Endothelial cell of umbilical vein (primary cell): ENCODE results near the gene ALDH1A3. TPM values are rescaled to one million over a fixed set of nuclear protein-coding genes. Genes with fewer than 3 reads are reported as not detected.
A peak's percentile ranks its signal among the peaks of the same experiment; 100 is the strongest.

Experiments
- BruUV-seq: library from RNA; stranded (reverse); fragments of 400-500 nt; replicated peaks from 2 replicates; lab custom pipeline; 2021; lab: Mats Ljungman, UMichigan
- CTCF ChIA-PET: fragments of 300-600, 350-600 bp; sonication (Branson Sonifier 250); formaldehyde crosslinking; loops from one replicate; lab custom pipeline; 2021; ENCODE audit warnings: antibody characterized with exemption, inconsistent platforms; lab: Charles Lee
- POLR2A ChIA-PET: fragments of 300-600, 350-600 bp; sonication (Branson Sonifier 250); formaldehyde crosslinking; loops from one replicate; lab custom pipeline; 2021; ENCODE audit warnings: antibody characterized with exemption, inconsistent platforms; lab: Charles Lee
- DNase-seq: peaks from one replicate; pipeline ENCODE4 v3.0.0-alpha.2; 2011; ENCODE audit warnings: low read depth, low spot score
- FAIRE-seq: peaks from 2 replicates; lab custom pipeline; 2011; peaks lifted over from hg19 to GRCh38; lab: Jason Lieb, UNC
- H2AFZ ChIP-seq: 2 replicates; pipeline ENCODE4 v1.6.0; 2012; ENCODE audit warnings: low read depth, low read length, control low read depth, inconsistent platforms
- H3K27ac ChIP-seq: 2 replicates; pipeline ENCODE4 v1.5.1; 2011; ENCODE audit warnings: low read depth, mild to moderate bottlenecking, control low read depth, low read length, moderate library complexity; ENCODE audit not compliant: insufficient read depth
- H3K27me3 ChIP-seq, 2 experiments: 2 replicates each; pipeline versions ENCODE4 v1.6.0 to v1.6.1; 2011; ENCODE audit warnings: low read length in 2 of 2, mixed read lengths in 1 of 2; ENCODE audit not compliant: control insufficient read depth in 2 of 2, insufficient read depth in 2 of 2
- H3K36me3 ChIP-seq, 2 experiments: 2 replicates in 1 of 2; 3 replicates in 1 of 2; pipeline ENCODE4 v1.5.1; 2011; ENCODE audit warnings: low read length in 2 of 2, mild to moderate bottlenecking in 1 of 2, moderate library complexity in 1 of 2; ENCODE audit not compliant: control insufficient read depth in 2 of 2, insufficient read depth in 2 of 2; ENCODE audit errors: extremely low read depth in 1 of 2
- H3K4me1 ChIP-seq: 3 replicates; pipeline ENCODE4 v1.5.1; 2011; ENCODE audit warnings: mild to moderate bottlenecking, low read length; ENCODE audit not compliant: control insufficient read depth, insufficient read depth; ENCODE audit errors: extremely low read depth
- H3K4me2 ChIP-seq: 2 replicates; pipeline ENCODE4 v1.6.1; 2011; ENCODE audit warnings: low read length, control low read depth, mixed read lengths; ENCODE audit not compliant: insufficient read depth
- H3K4me3 ChIP-seq, 3 experiments: fragments of 200-600 bp in 1 of 3; sonication (generic), shearing (Covaris generic) in 1 of 3; replicated peaks in 1 of 3; 2 replicates each; pipeline ENCODE4 v1.5.1; 2011 to 2016; ENCODE audit warnings: control low read depth in 3 of 3, low read length in 3 of 3, mild to moderate bottlenecking in 2 of 3, inconsistent platforms in 1 of 3, low read depth in 1 of 3, moderate library complexity in 1 of 3; ENCODE audit not compliant: insufficient read depth in 1 of 3
- H3K79me2 ChIP-seq: 2 replicates; pipeline ENCODE4 v1.6.0; 2012; ENCODE audit warnings: low read length, inconsistent platforms; ENCODE audit not compliant: control insufficient read depth, insufficient read depth
- H3K9ac ChIP-seq: replicated peaks from 2 replicates; pipeline ENCODE3; 2011; ENCODE audit warnings: low read length, control low read depth; ENCODE audit not compliant: insufficient read depth; ENCODE audit errors: extremely low read depth
- H3K9me1 ChIP-seq: replicated peaks from 3 replicates; pipeline ENCODE4 v1.6.0; 2011; ENCODE audit warnings: mild to moderate bottlenecking, low read length; ENCODE audit not compliant: control insufficient read depth, insufficient read depth; ENCODE audit errors: extremely low read depth
- H3K9me3 ChIP-seq: replicated peaks from 2 replicates; pipeline ENCODE4 v1.5.1; 2012; ENCODE audit warnings: low read length, inconsistent platforms; ENCODE audit not compliant: control insufficient read depth, insufficient read depth
- H4K20me1 ChIP-seq: replicated peaks from 2 replicates; pipeline ENCODE3; 2011; ENCODE audit warnings: mild to moderate bottlenecking, low read length; ENCODE audit not compliant: control insufficient read depth, insufficient read depth; ENCODE audit errors: extremely low read depth
- CTCF ChIP-seq, 2 donors: IDR thresholded peaks; 1 replicate in 1 of 2; 2 replicates in 1 of 2; pipeline ENCODE4 v1.5.1; 2011; ENCODE audit warnings: low read length in 2 of 2, mild to moderate bottlenecking in 2 of 2, moderate library complexity in 2 of 2, control low read depth in 1 of 2, inconsistent platforms in 1 of 2, low read depth in 1 of 2; ENCODE audit not compliant: insufficient read depth in 1 of 2; ENCODE audit errors: extremely low read depth in 1 of 2
- EZH2 ChIP-seq: IDR thresholded peaks from 2 replicates; pipeline ENCODE4 v1.6.1; 2012; ENCODE audit warnings: borderline replicate concordance, low read depth, mild to moderate bottlenecking, moderate library complexity, low read length, inconsistent platforms; ENCODE audit not compliant: severe bottlenecking
- FOS ChIP-seq: IDR thresholded peaks from 2 replicates; pipeline ENCODE4 v1.6.1; 2011; ENCODE audit warnings: mild to moderate bottlenecking, low read length, moderate library complexity, borderline replicate concordance; ENCODE audit not compliant: insufficient read depth
- JUN ChIP-seq: IDR thresholded peaks from 2 replicates; pipeline ENCODE4 v1.6.1; 2011; ENCODE audit warnings: borderline replicate concordance, low read depth; ENCODE audit not compliant: insufficient read length, insufficient read depth
- MAX ChIP-seq: IDR thresholded peaks from 2 replicates; pipeline ENCODE4 v1.6.1; 2011; ENCODE audit not compliant: insufficient read depth, insufficient read length
- MYC ChIP-seq: IDR thresholded peaks from one replicate; pipeline ENCODE4 v1.6.1; 2011; ENCODE audit warnings: mild to moderate bottlenecking, low read depth, low read length
- dilution Hi-C: fragments of 300-500 bp; cut with MboI; formaldehyde crosslinking; loops from one replicate; pipeline ENCODE4 v1.15.0; 2019; ENCODE audit warnings: low sequenced_read_pairs; ENCODE audit not compliant: extremely low pct_ligation_motif_present
- intact Hi-C: fragments of 100-400 bp; cut with micrococcal nuclease; formaldehyde crosslinking; loops from one replicate; pipeline ENCODE4 v1.10.0; 2022
- polyA plus RNA-seq, 4 experiments: library from polyadenylated mRNA; depleted of rRNA in 3 of 4; stranded (reverse) in 3 of 4; unstranded in 1 of 4; fragments of >200 nt; gene quantifications; 2 replicates each; pipeline versions ENCODE4 v1.2.1 to v1.2.3, GENCODE V29; 2011 to 2012; ENCODE audit warnings: missing spikeins in 1 of 4
- total RNA-seq: library from RNA; stranded (reverse); gene quantifications from 2 replicates; pipeline ENCODE4 v1.2.3, GENCODE V29; 2021

ALDH1A3 gene
- total and polyA plus RNA-seq, 2 donors (not counting 3 experiments of a cell fraction or from before 2014, with no cell fraction given), result 2.8 to 5.8 TPM

- no TSS peak for BruUV-seq
- Histone ChIP-seq H3K79me2 (no peaks in the 10 kb centered on the region), H3K4me1 (peaks cover 3% of the 10 kb centered on the region), H3K9ac (no peak overlapping the region), H3K36me3 (no peaks in the 10 kb centered on the region), H3K27me3 (peaks cover 14 to 17% of the 10 kb centered on the region in 2 experiments), H3K27ac (no peak overlapping the region), H4K20me1 (no peaks in the 10 kb centered on the region), H3K4me2 (peak overlapping the region; percentile 55), H3K4me3 (peak overlapping the region; percentile 33 to 45 (median 44)), H3K9me3 (no peaks in the 10 kb centered on the region), H3K9me1 (no peaks in the 10 kb centered on the region), H2AFZ (peak overlapping the region; percentile 79)
- TF ChIP-seq CTCF (IDR thresholded peaks at IDR 0.05; ENCODE audit: extremely low read depth in 1 of 2, insufficient read depth in 1 of 2, low read depth in 1 of 2, low read length in 2 of 2) (no peak), JUN (no peak), MYC (no peak), FOS (no peak), EZH2 (peak; percentile 87), MAX (no peak)
- FAIRE-seq (no peak), DNase-seq (no peak)
- ChIA-PET CTCF (interaction anchor here (1.1 to 7.4 kb wide), 4 partner anchors 7 to 128 kb away, joined by 3 to 34 read pairs (median 14); partner anchors contain the start of gene LRRK1), POLR2A (no interaction called here)
- intact Hi-C loops, result loop anchor here (1.0 kb wide), 1 partner anchor 22 kb away; no protein-coding TSS in a partner anchor
- dilution Hi-C loops, result no loop called here
Observed at GRCh38 chr15:100880139-100880896, 687 bp downstream of the ALDH1A3 start.
